ENCODE results near the gene CDIPT. TPM values are rescaled to one million over a fixed set of nuclear protein-coding genes. Genes with fewer than 3 reads are reported as not detected.

Gene CDIPT
- total and polyA plus RNA-seq, 2 of the 13 experiments (the other 11 are each of a cell fraction or from before 2014, with no cell fraction given) = 54.9 to 97.5 TPM

DNA sequence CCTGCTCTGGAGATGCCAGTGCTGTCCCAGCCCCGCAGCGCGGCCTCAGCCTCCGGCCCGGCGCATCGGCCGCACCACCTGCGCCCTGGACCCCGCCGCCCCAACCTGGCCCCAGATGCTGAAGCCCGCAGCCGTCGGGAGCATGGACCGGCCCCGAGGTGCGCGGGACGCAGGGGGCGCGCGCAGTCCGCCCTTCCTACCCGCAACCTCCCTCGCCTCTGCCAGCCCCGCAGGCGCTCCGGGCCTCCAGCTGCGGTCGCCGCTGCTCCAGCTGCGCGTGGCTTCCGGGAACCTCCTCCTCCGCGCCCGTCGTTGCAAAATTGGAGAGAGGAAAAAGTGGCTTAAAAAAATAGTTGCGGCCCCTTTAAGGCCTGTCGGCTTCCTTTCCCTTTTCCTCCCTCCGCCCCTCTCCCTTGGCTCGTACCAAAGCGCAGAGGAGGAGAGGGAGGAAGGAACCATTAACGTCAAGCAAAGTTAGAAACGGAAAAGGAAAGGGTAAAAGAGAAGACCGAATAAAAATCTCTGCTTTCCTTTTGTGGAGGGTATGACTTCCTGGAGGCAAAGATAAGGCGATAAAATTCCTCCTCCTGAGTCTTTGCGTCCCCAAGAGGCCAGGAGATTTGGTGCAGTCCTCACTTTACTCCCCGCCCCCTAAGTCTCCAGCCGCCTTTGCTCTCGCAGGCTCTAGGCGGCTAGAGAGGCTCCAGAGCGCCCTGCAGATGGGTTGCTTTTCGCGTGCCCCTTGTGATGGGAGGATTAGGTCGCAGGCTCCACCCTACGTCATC lies at the start of gene CDIPT (continued):
- TF ChIP-seq, protein P1, sequence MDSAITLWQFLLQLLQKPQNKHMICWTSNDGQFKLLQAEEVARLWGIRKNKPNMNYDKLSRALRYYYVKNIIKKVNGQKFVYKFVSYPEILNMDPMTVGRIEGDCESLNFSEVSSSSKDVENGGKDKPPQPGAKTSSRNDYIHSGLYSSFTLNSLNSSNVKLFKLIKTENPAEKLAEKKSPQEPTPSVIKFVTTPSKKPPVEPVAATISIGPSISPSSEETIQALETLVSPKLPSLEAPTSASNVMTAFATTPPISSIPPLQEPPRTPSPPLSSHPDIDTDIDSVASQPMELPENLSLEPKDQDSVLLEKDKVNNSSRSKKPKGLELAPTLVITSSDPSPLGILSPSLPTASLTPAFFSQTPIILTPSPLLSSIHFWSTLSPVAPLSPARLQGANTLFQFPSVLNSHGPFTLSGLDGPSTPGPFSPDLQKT (CRISPR knock-in tag; IDR thresholded peaks at IDR 0.05; ENCODE audit: borderline replicate concordance) = no peak
- TF ChIP-seq TAF15 (IDR thresholded peaks at IDR 0.05; ENCODE audit: low read depth, low read length, poor library complexity, severe bottlenecking) (no peak), ZNF317 (CRISPR knock-in tag; IDR thresholded peaks at IDR 0.05) (peak; percentile 84), RARA (CRISPR knock-in tag; IDR thresholded peaks at IDR 0.05) (no peak), DPF2 (CRISPR knock-in tag; IDR thresholded peaks at IDR 0.05; ENCODE audit: borderline replicate concordance, low read depth) (no peak), ZFP62 (CRISPR knock-in tag; IDR thresholded peaks at IDR 0.05) (no peak), ZNF629 (CRISPR knock-in tag; conservative IDR thresholded peaks at IDR 0.05) (peak; percentile 51; the same call in 1 of the 2 replicates), ZNF34 (CRISPR knock-in tag; IDR thresholded peaks at IDR 0.05; ENCODE audit: borderline replicate concordance) (no peak), IRF2 (CRISPR knock-in tag; IDR thresholded peaks at IDR 0.05) (peak; percentile 97), CHD2 (IDR thresholded peaks at IDR 0.05; ENCODE audit: low read depth, low read length) (no peak), ZFP1 (CRISPR knock-in tag; IDR thresholded peaks at IDR 0.05) (peak; percentile 85), NR2C2 (CRISPR knock-in tag; IDR thresholded peaks at IDR 0.05; ENCODE audit: borderline replicate concordance) (peak; percentile 44; the same call in 1 of the 2 replicates), SRSF1 (optimal IDR thresholded peaks at IDR 0.05; ENCODE audit: low read depth, low read length) (no peak), CC2D1A (CRISPR knock-in tag; IDR thresholded peaks at IDR 0.05) (no peak), ETV5 (CRISPR knock-in tag; IDR thresholded peaks at IDR 0.05; ENCODE audit: borderline replicate concordance) (peak; percentile 59; the same call in 1 of the 2 replicates), WIZ (CRISPR knock-in tag; IDR thresholded peaks at IDR 0.05) (0 out of 2 replicates have a peak, but pooled peaks have one; percentile 30), ZNF205 (CRISPR knock-in tag; IDR thresholded peaks at IDR 0.05) (peak; percentile 41; the same call in 1 of the 2 replicates), MIXL1 (CRISPR knock-in tag; IDR thresholded peaks at IDR 0.05) (peak; percentile 61; the same call in 1 of the 2 replicates), ZFX (CRISPR knock-in tag; IDR thresholded peaks at IDR 0.05; ENCODE audit: low read depth) (peak; percentile 83), PLRG1 (conservative IDR thresholded peaks at IDR 0.05) (no peak), ZNF652 (CRISPR knock-in tag; IDR thresholded peaks at IDR 0.05; ENCODE audit: borderline replicate concordance, low read depth) (peak; percentile 58; the same call in 1 of the 2 replicates), ZNF274 (CRISPR knock-in tag; IDR thresholded peaks at IDR 0.05) (0 out of 2 replicates have a peak, but pooled peaks have one; percentile 17)
- TF ChIP-seq, protein P2, sequence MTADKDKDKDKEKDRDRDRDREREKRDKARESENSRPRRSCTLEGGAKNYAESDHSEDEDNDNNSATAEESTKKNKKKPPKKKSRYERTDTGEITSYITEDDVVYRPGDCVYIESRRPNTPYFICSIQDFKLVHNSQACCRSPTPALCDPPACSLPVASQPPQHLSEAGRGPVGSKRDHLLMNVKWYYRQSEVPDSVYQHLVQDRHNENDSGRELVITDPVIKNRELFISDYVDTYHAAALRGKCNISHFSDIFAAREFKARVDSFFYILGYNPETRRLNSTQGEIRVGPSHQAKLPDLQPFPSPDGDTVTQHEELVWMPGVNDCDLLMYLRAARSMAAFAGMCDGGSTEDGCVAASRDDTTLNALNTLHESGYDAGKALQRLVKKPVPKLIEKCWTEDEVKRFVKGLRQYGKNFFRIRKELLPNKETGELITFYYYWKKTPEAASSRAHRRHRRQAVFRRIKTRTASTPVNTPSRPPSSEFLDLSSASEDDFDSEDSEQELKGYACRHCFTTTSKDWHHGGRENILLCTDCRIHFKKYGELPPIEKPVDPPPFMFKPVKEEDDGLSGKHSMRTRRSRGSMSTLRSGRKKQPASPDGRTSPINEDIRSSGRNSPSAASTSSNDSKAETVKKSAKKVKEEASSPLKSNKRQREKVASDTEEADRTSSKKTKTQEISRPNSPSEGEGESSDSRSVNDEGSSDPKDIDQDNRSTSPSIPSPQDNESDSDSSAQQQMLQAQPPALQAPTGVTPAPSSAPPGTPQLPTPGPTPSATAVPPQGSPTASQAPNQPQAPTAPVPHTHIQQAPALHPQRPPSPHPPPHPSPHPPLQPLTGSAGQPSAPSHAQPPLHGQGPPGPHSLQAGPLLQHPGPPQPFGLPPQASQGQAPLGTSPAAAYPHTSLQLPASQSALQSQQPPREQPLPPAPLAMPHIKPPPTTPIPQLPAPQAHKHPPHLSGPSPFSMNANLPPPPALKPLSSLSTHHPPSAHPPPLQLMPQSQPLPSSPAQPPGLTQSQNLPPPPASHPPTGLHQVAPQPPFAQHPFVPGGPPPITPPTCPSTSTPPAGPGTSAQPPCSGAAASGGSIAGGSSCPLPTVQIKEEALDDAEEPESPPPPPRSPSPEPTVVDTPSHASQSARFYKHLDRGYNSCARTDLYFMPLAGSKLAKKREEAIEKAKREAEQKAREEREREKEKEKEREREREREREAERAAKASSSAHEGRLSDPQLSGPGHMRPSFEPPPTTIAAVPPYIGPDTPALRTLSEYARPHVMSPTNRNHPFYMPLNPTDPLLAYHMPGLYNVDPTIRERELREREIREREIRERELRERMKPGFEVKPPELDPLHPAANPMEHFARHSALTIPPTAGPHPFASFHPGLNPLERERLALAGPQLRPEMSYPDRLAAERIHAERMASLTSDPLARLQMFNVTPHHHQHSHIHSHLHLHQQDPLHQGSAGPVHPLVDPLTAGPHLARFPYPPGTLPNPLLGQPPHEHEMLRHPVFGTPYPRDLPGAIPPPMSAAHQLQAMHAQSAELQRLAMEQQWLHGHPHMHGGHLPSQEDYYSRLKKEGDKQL (CRISPR knock-in tag; IDR thresholded peaks at IDR 0.05; ENCODE audit: low read depth) = no peak
- TF ChIP-seq, protein P3, sequence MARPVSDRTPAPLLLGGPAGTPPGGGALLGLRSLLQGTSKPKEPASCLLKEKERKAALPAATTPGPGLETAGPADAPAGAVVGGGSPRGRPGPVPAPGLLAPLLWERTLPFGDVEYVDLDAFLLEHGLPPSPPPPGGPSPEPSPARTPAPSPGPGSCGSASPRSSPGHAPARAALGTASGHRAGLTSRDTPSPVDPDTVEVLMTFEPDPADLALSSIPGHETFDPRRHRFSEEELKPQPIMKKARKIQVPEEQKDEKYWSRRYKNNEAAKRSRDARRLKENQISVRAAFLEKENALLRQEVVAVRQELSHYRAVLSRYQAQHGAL (CRISPR knock-in tag; IDR thresholded peaks at IDR 0.05; ENCODE audit: not compliant biosample characterization) = no peak
